ENCODE data around the gene LRMDA. TPM values are rescaled to one million over a fixed set of nuclear protein-coding genes. Genes with fewer than 3 reads are reported as not detected.

LRMDA gene
- total and polyA plus RNA-seq, 2 of the 8 experiments (the other 6 are each of a cell fraction or from before 2014, with no cell fraction given) = 0.86 to 2.8 TPM

DNA sequence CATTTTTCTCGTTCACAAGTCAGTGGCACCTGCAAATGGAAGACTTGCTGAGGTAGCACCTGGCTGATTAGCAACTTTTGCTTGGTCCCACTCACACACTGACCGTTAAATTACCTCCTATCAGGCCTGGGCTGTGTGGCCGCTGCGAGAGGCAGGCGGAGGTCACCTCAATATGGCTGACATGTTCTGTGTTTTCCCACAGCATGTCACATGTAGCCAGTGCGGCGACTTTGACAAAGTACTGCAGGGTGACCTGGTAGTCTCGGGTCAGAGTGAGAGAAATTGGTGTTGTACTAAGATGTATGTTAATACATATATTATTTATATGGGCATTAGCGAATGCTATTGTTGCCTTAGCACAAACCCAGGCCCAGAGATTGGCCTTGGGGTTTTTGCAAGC lies 307.5 kb downstream of the LRMDA start:
- Histone ChIP-seq H2BK120ac (replicated peaks; ENCODE audit: low read depth, low read length) (no peak overlapping the region), H3K56ac (replicated peaks; ENCODE audit: insufficient read length, low read depth, low read length) (no peak overlapping the region), H2AFZ (ENCODE audit: low read length) (no peak overlapping the region), H4K91ac (replicated peaks; ENCODE audit: insufficient read length, low read length) (no peak overlapping the region), H4K20me1 (replicated peaks in 1 of 2; ENCODE audit: control insufficient read depth in 1 of 2, insufficient read depth in 2 of 2, low read length in 2 of 2) (no peaks in the 10 kb centered on the region), H4K5ac (ENCODE audit: insufficient read length, low read depth, low read length) (no peak overlapping the region), H3K9ac (replicated peaks in 1 of 4; ENCODE audit: extremely low read depth in 1 of 4, low read depth in 3 of 4, low read length in 3 of 4) (no peak overlapping the region), H3K4me3 (ENCODE audit: extremely low read depth in 1 of 4, insufficient read depth in 2 of 4, low read depth in 3 of 4, low read length in 4 of 4) (no peak overlapping the region), H3K79me2 (ENCODE audit: control insufficient read depth in 1 of 2, insufficient read depth in 2 of 2, low read length in 2 of 2) (no peaks in the 10 kb centered on the region), H3K79me1 (ENCODE audit: low read depth, low read length) (no peaks in the 10 kb centered on the region), H3K9me3 (ENCODE audit: insufficient read depth in 2 of 2, low read depth in 1 of 2, low read length in 1 of 2) (no peaks in the 10 kb centered on the region), H3K27me3 (replicated peaks in 1 of 4; ENCODE audit: control insufficient read depth in 3 of 4, extremely low read depth in 1 of 4, insufficient read depth in 3 of 4, low read length in 3 of 4) (no peaks in the 10 kb centered on the region), H3K18ac (ENCODE audit: extremely low read depth, low read length) (no peak overlapping the region), H2BK5ac (ENCODE audit: low read depth, low read length) (no peak overlapping the region), H3K27ac (ENCODE audit: low read depth, low read length) (no peak overlapping the region), H3K23me2 (ENCODE audit: low read depth, low read length) (no peaks in the 10 kb centered on the region), H2AK5ac (ENCODE audit: low read depth, low read length) (no peak overlapping the region; the same call in 1 of the 2 replicates), H2BK12ac (ENCODE audit: low read depth, low read length) (no peak overlapping the region), H3K4me2 (ENCODE audit: insufficient read depth in 1 of 2, low read depth in 2 of 2, low read length in 2 of 2) (no peak overlapping the region), H3K4me1 (replicated peaks in 1 of 4; ENCODE audit: control insufficient read depth in 3 of 4, insufficient read depth in 4 of 4, low read length in 3 of 4) (no peaks in the 10 kb centered on the region), H2BK20ac (ENCODE audit: low read length) (no peak overlapping the region), H4K8ac (ENCODE audit: extremely low read depth, insufficient read depth, low read length) (no peak overlapping the region), H3K14ac (ENCODE audit: insufficient read length) (no peak overlapping the region), H3K4ac (replicated peaks; ENCODE audit: insufficient read length, low read depth, low read length) (no peak overlapping the region), H2BK15ac (ENCODE audit: low read length) (no peak overlapping the region), H3K36me3 (ENCODE audit: control insufficient read depth in 2 of 4, insufficient read depth in 4 of 4, low read length in 3 of 4) (no peaks in the 10 kb centered on the region), H3K23ac (ENCODE audit: insufficient read length) (no peak overlapping the region)
- DNase-seq (ENCODE audit: low read depth in 1 of 2, low spot score in 2 of 2) (no peak), FAIRE-seq (no peak)
- ChIA-PET POLR2A (ENCODE audit: partially characterized antibody) (no interaction called here), CTCF (ENCODE audit: partially characterized antibody) (no interaction called here)
- 91% methylated on average over 9 of the region's 9 CpGs; no CpG with 5 or more reads in 1 of the 2 experiments for WGBS, 2 experiments (ENCODE audit: extremely low coverage in 1 of 2, insufficient coverage in 1 of 2, insufficient read length in 1 of 2, insufficient replicate concordance in 2 of 2, low coverage in 1 of 2, low lambda C conversion rate in 2 of 2, missing lambda C conversion rate in 1 of 2)
- TF ChIP-seq SUZ12 (IDR thresholded peaks at IDR 0.05; ENCODE audit: low read length) (no peak), KDM4A (IDR thresholded peaks at IDR 0.05; ENCODE audit: low read depth, low read length, severe bottlenecking) (no peak), RNF2 (IDR thresholded peaks at IDR 0.05; ENCODE audit: borderline replicate concordance, low read depth, low read length, missing control alignments, poor library complexity, severe bottlenecking) (no peak), FOSL1 (IDR thresholded peaks at IDR 0.05; ENCODE audit: insufficient read depth, low read depth, low read length) (no peak), NRF1 (IDR thresholded peaks at IDR 0.05; ENCODE audit: low read depth, low read length) (no peak), TBP (IDR thresholded peaks at IDR 0.05; ENCODE audit: low read depth, low read length) (no peak), KDM5A (IDR thresholded peaks at IDR 0.05; ENCODE audit: low read length) (no peak), ZNF274 (IDR thresholded peaks at IDR 0.05; ENCODE audit: borderline replicate concordance, extremely low read depth, low read length) (no peak), SP2 (IDR thresholded peaks at IDR 0.05; ENCODE audit: low read length) (no peak), BCL11A (IDR thresholded peaks at IDR 0.05; ENCODE audit: low read depth in 2 of 2, low read length in 2 of 2) (no peak), GTF2F1 (IDR thresholded peaks at IDR 0.05; ENCODE audit: borderline replicate concordance, low read depth, low read length) (no peak), EP300 (IDR thresholded peaks at IDR 0.05; ENCODE audit: borderline replicate concordance in 1 of 2, low read depth in 2 of 2, low read length in 2 of 2) (no peak), JUN (IDR thresholded peaks at IDR 0.05; ENCODE audit: low read depth, low read length) (no peak)
- TF ChIP-seq, protein P1, sequence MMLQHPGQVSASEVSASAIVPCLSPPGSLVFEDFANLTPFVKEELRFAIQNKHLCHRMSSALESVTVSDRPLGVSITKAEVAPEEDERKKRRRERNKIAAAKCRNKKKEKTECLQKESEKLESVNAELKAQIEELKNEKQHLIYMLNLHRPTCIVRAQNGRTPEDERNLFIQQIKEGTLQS (IDR thresholded peaks at IDR 0.05; ENCODE audit: insufficient read depth, low read depth, low read length) = no peak
